ENCODE measurements around the gene ANKZF1.

DNA sequence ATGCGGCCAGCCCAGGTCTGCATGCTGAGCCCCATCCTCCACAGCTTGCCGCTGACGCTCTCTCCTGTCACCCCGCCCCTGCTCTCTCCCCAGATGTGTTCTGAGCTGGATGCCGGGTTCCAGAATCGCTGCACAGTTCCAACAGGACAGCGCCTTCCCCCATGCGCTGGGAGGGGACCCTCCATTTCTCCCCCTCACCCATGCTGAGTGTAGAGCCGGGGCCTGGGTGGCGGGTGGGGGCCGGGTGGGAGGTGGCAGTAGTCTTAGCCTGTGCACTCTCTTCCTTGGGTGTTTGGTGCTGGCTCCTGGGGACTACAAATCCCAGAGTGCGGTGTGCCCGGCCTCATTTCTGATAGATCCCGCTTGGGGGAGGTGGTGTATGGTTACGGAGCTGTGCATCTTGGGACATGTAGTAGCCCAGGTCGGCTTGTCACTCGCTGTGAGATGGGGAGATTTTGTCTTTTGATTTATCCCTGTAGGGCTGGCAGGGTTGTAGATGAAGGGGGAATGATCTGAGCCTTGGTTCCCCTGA lies 56.4 kb downstream of the ANKZF1 start:
- TF ChIP-seq, protein P1, sequence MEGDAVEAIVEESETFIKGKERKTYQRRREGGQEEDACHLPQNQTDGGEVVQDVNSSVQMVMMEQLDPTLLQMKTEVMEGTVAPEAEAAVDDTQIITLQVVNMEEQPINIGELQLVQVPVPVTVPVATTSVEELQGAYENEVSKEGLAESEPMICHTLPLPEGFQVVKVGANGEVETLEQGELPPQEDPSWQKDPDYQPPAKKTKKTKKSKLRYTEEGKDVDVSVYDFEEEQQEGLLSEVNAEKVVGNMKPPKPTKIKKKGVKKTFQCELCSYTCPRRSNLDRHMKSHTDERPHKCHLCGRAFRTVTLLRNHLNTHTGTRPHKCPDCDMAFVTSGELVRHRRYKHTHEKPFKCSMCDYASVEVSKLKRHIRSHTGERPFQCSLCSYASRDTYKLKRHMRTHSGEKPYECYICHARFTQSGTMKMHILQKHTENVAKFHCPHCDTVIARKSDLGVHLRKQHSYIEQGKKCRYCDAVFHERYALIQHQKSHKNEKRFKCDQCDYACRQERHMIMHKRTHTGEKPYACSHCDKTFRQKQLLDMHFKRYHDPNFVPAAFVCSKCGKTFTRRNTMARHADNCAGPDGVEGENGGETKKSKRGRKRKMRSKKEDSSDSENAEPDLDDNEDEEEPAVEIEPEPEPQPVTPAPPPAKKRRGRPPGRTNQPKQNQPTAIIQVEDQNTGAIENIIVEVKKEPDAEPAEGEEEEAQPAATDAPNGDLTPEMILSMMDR (IDR thresholded peaks at IDR 0.05; ENCODE audit: borderline replicate concordance, extremely low read depth, low read length, poor library complexity, severe bottlenecking), result no peak
- TF ChIP-seq EZH2 (IDR thresholded peaks at IDR 0.05; ENCODE audit: borderline replicate concordance, low read depth, low read length, severe bottlenecking), result no peak

Measured in DND-41 (cell line).